Choroid plexus epithelial cell (primary cell): Measurements from ENCODE around the gene CDC27.

ENCODE experiments used
- DNase-seq: peaks from one replicate; pipeline ENCODE4 v3.0.0-alpha.2; 2010; ENCODE audit warnings: low read depth
- H3K4me3 ChIP-seq: 2 replicates; pipeline ENCODE4 v1.5.1; 2011; ENCODE audit warnings: low read depth, mild to moderate bottlenecking, control low read depth, low read length, moderate library complexity
- TF ChIP-seq, protein P1 (sequence below): conservative IDR thresholded peaks from 2 replicates; pipeline ENCODE4 v1.5.1; 2011; ENCODE audit warnings: low read depth, mild to moderate bottlenecking, control low read depth, inconsistent platforms, low read length, moderate library complexity

The CDC27 gene

GRCh38 chr17:47203984-47204721, 15.1 kb upstream of the CDC27 start:
- no peak overlapping the region for H3K4me3 ChIP-seq
- DNase-seq: peak; percentile 25
- TF ChIP-seq, protein P1, sequence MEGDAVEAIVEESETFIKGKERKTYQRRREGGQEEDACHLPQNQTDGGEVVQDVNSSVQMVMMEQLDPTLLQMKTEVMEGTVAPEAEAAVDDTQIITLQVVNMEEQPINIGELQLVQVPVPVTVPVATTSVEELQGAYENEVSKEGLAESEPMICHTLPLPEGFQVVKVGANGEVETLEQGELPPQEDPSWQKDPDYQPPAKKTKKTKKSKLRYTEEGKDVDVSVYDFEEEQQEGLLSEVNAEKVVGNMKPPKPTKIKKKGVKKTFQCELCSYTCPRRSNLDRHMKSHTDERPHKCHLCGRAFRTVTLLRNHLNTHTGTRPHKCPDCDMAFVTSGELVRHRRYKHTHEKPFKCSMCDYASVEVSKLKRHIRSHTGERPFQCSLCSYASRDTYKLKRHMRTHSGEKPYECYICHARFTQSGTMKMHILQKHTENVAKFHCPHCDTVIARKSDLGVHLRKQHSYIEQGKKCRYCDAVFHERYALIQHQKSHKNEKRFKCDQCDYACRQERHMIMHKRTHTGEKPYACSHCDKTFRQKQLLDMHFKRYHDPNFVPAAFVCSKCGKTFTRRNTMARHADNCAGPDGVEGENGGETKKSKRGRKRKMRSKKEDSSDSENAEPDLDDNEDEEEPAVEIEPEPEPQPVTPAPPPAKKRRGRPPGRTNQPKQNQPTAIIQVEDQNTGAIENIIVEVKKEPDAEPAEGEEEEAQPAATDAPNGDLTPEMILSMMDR: no peak

DNA sequence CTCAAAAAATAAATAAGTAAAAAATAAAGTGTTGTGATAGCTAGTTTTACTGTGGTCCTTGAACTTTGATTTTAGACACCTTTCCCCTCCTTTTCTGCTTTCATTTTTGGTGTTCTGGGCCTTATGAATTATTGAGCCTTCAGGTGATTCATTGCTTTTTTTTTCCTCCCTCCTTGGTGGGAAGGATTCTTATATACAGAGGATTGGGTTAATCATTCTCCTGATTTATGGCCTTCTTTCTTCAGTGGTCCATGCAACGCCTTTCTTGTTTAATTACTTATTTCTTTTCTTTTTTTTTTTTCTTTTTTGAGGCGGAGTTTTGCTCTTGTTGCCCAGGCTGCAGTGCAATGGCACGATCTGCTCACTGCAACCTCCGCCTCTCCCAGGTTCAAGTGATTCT, 12.1 kb upstream of the CDC27 start:
- H3K4me3 ChIP-seq: no peak overlapping the region
- no peak for DNase-seq
- TF ChIP-seq, protein P1: no peak

DNA sequence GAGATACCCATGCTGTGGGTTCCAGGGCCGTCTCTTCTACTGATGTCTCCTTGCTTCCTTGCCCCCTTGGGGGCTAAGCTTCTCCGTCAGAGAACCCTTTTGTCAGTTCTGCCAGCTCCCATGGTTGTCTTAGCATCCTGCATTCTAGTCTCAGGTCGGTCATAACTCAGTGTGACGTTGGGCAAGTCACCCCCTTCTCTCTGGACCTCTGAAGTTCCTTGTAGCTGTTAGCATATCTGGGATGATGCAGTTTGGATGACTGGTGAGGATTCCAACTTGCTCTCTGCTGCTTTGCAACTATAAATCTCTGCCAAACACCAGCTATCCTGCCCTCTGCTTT, 11.2 kb upstream of the CDC27 start:
- H3K4me3 ChIP-seq: no peak overlapping the region
- TF ChIP-seq, protein P1: no peak

GRCh38 chr17:47199627-47200324, 10.7 kb upstream of the CDC27 start:
- TF ChIP-seq, protein P1: no peak
- no peak overlapping the region for H3K4me3 ChIP-seq
- no peak for DNase-seq

More for the DNA sequence above, 11.2 kb upstream of the CDC27 start:
- no peak for DNase-seq

GRCh38 chr17:47197821-47198220, 8.7 kb upstream of the CDC27 start:
- H3K4me3 ChIP-seq: no peak overlapping the region
- TF ChIP-seq, protein P1: no peak
- DNase-seq: no peak

DNA sequence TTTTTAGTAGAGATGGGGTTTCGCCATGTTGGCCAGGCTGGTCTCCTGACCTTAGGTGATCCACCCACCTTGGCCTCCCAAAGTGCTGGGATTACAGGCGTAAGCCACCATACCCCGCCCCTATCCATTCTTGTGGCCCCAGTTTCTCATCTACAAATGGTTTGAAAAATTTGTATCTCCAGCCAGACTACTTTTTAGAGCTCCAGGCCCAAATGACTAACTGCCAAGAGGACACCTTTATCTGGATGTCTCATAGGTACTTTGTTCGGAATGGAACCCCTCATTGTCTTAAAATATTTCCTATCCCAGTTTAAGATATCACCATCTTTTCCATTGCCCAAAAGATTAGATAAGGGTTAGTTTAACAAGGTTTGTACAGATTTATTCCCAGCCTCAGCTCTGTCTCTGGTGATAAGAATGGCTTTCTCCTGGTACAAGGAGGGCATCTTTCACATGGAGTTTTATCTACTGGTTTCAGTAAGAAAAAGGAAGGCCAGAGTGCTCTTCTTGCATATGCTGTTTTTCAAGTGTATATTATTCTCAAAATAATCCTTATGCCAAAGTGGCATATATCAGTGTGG, 4.9 kb upstream of the CDC27 start:
- no peak for DNase-seq
- TF ChIP-seq, protein P1: no peak

More for the DNA sequence above, 4.9 kb upstream of the CDC27 start:
- no peak overlapping the region for H3K4me3 ChIP-seq
